ENCODE results near the gene ZNF831. TPM values are rescaled to one million over a fixed set of nuclear protein-coding genes. Genes with fewer than 3 reads are reported as not detected.

Gene ZNF831
- total and polyA plus RNA-seq, 10 of the 15 experiments (the other 5 are each of a cell fraction or from before 2014, with no cell fraction given), result 0.01 to 0.97 (median 0.23) TPM

- CTCF ChIA-PET, result no interaction called here
- Histone ChIP-seq H4K20me1 (ENCODE audit: control insufficient read depth, insufficient read depth) (no peaks in the 10 kb centered on the region), H3K9ac (ENCODE audit: control insufficient read depth, insufficient read depth, low read length) (no peak overlapping the region), H3K4me3 (no peak overlapping the region), H2AFZ (ENCODE audit: control insufficient read depth, low read depth, low read length) (no peak overlapping the region), H3K36me3 (ENCODE audit: control insufficient read depth in 2 of 2, insufficient read depth in 2 of 2, low read length in 1 of 2) (no peaks in the 10 kb centered on the region), H3K79me2 (ENCODE audit: control insufficient read depth, insufficient read depth, low read length) (no peaks in the 10 kb centered on the region), H3K27me3 (replicated peaks in 1 of 2; ENCODE audit: control insufficient read depth in 2 of 2, insufficient read depth in 2 of 2, low read length in 1 of 2) (no peaks in the 10 kb centered on the region; a peak in 2 of 4 replicates), H3K4me1 (ENCODE audit: control insufficient read depth, insufficient read depth, low read length) (no peaks in the 10 kb centered on the region), H3K27ac (ENCODE audit: control insufficient read depth, insufficient read depth) (no peak overlapping the region), H3K9me3 (replicated peaks; ENCODE audit: control insufficient read depth, insufficient read depth, low read length) (no peaks in the 10 kb centered on the region), H3K4me2 (ENCODE audit: control insufficient read depth, insufficient read depth) (no peak overlapping the region)
- SMC1A ChIA-PET (ENCODE audit: uncharacterized antibody, unreplicated experiment), result no interaction called here
- POLR2A ChIA-PET, result no interaction called here
- no peak for FAIRE-seq
- no peak for TF ChIP-seq FOXM1 (IDR thresholded peaks at IDR 0.05; ENCODE audit: low read depth, low read length)
- TF ChIP-seq ZBTB33 (IDR thresholded peaks at IDR 0.05), result no peak
- no peak for TF ChIP-seq RFX5 (IDR thresholded peaks at IDR 0.05; ENCODE audit: low read depth, low read length)
- BruUV-seq (replicated peaks), result no TSS peak
- DNase-seq (ENCODE audit: low read depth, low spot score), result no peak
- WGBS (ENCODE audit: insufficient coverage, insufficient replicate concordance, low lambda C conversion rate, missing lambda C conversion rate), result 3% methylated on average over 6 of the region's 6 CpGs
- intact Hi-C loops (cut with micrococcal nuclease; ENCODE audit: unreplicated experiment) (no loop called here), in situ Hi-C loops (cut with MboI) (no loop called here)
- RAD21 ChIA-PET (ENCODE audit: unreplicated experiment), result no interaction called here
- no peak for ATAC-seq
Observed at GRCh38 chr20:59131551-59132285, 31.9 kb upstream of the ZNF831 start.

GRCh38 chr20:59134182-59134581 lies 29.4 kb upstream of the ZNF831 start:
- Histone ChIP-seq H3K79me2 (ENCODE audit: control insufficient read depth, insufficient read depth, low read length) (no peaks in the 10 kb centered on the region), H3K4me3 (no peak overlapping the region), H3K9me3 (replicated peaks; ENCODE audit: control insufficient read depth, insufficient read depth, low read length) (no peaks in the 10 kb centered on the region), H2AFZ (ENCODE audit: control insufficient read depth, low read depth, low read length) (no peak overlapping the region), H4K20me1 (ENCODE audit: control insufficient read depth, insufficient read depth) (no peaks in the 10 kb centered on the region), H3K36me3 (ENCODE audit: control insufficient read depth in 2 of 2, insufficient read depth in 2 of 2, low read length in 1 of 2) (no peaks in the 10 kb centered on the region), H3K27ac (ENCODE audit: control insufficient read depth, insufficient read depth) (no peak overlapping the region), H3K4me2 (ENCODE audit: control insufficient read depth, insufficient read depth) (no peak overlapping the region), H3K4me1 (ENCODE audit: control insufficient read depth, insufficient read depth, low read length) (no peaks in the 10 kb centered on the region), H3K9ac (ENCODE audit: control insufficient read depth, insufficient read depth, low read length) (no peak overlapping the region), H3K27me3 (replicated peaks in 1 of 2; ENCODE audit: control insufficient read depth in 2 of 2, insufficient read depth in 2 of 2, low read length in 1 of 2) (no peaks in the 10 kb centered on the region; a peak in 1 of 4 replicates)
- ChIA-PET CTCF (no interaction called here), SMC1A (ENCODE audit: uncharacterized antibody, unreplicated experiment) (no interaction called here), RAD21 (ENCODE audit: unreplicated experiment) (no interaction called here), POLR2A (no interaction called here)
- no peak for TF ChIP-seq MEF2B (IDR thresholded peaks at IDR 0.05; ENCODE audit: partially characterized antibody, poor library complexity, severe bottlenecking)
- TF ChIP-seq REST (IDR thresholded peaks at IDR 0.05; ENCODE audit: low read depth, low read length), result peak; percentile 73
- no peak for TF ChIP-seq CREB1 (IDR thresholded peaks at IDR 0.05; ENCODE audit: low read depth)
- intact Hi-C loops (cut with micrococcal nuclease; ENCODE audit: unreplicated experiment), result no loop called here
- in situ Hi-C loops (cut with MboI), result no loop called here
- 26% methylated on average over 5 of the region's 5 CpGs for WGBS (ENCODE audit: insufficient coverage, insufficient replicate concordance, low lambda C conversion rate, missing lambda C conversion rate)
- no peak for DNase-seq (ENCODE audit: low read depth, low spot score)
- no TSS peak for BruUV-seq (replicated peaks)
- ATAC-seq, result no peak
- FAIRE-seq, result no peak

Measured in GM12878 (cell line).